ENCODE data around the gene GABPB1.
"Not testable (repeated sequence)": the region's sequence is repeated elsewhere in the genome, so short reads cannot be mapped to it uniquely, and the experiment has no call there.

GABPB1 gene

GRCh38 chr15:50354838-50355618 is at the start of gene GABPB1:
TSS of gene GABPB1 (minus strand) at chr15:50355198. CDS start at chr15:50309798, 45,400 bp downstream.
- DNase-seq: peak; percentile 84 to 92

DNA sequence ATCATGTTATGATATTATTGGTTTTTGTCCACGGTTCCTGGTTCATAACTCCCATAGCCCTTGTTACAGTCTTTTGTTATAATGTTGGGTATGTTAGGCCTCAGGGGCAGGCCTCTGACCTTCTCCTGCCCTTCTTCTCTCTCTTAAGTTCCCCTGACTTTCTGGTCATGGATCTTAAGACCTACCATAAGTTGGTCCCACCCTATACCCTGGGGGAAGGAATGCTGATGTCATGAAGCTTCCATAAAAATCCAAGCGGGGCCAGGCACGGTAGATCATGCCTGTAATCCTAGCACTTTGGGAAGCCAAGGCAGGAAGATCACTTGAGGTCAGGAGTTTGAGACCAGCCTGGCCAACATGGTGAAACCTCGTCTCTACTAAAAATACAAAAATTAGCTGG is 36.6 kb upstream of the GABPB1 start:
- not testable (repeated sequence) for DNase-seq

GRCh38 chr15:50390554-50391264 is 35.7 kb upstream of the GABPB1 start:
- DNase-seq: no peak

- not testable (repeated sequence) for DNase-seq
Measured at GRCh38 chr15:50382408-50382807, 27.4 kb upstream of the GABPB1 start.

DNA sequence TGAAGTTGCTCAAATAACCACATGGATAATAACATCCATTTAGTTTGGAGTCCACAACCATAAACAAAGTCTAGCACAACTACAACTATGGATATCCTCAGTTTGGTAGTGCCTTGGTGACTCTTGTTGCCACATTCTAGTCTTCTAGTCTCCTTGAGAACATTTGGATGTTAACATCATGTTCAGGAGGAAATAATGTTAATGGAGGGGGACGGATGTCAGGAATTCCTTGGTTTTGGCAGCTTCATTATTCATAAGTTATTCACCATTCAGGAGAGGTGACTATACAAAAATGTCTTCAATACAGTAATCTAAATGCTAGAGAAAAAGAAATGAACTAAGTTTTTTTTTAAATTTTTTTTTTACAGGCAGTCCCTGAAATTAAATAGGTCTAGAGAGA is 26.4 kb upstream of the GABPB1 start:
- DNase-seq: no peak

DNA sequence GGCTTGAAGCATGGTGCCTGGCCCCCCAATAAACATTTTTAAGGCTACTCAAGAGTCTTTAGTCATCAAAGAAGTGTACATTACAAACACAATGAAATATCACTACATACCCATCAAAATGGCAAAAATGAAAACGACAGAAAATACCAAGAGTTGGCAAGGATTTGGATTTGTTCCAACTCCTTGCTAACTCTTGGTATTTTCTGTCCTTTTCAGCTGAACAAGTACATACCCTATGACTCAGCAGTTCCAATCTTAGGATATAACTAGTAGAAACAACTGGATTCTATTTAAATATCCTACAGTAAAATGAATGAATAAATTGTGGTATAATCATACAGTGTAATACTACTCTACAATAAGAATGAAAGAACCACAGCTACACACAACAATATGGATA is 25.1 kb upstream of the GABPB1 start:
- no peak for DNase-seq

DNA sequence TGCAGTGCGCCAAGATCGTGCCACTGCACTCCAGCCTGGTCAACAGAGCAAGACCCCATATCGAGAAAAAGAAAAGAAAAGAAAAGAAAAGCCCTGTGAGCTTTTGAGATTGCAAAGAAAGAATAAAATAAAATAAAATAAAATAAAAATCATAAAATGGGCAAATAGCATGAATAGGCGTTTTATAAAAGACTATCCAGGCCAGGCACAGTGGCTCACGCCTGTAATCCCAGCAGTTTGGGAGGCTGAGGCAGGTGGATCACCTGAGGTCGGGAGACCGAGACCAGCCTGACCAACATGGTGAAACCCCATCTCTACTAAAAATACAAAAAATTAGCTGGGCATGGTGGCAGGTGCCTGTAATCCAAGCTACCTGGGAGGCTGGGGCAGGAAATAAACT is 24.4 kb upstream of the GABPB1 start:
- DNase-seq: not testable (repeated sequence)

DNA sequence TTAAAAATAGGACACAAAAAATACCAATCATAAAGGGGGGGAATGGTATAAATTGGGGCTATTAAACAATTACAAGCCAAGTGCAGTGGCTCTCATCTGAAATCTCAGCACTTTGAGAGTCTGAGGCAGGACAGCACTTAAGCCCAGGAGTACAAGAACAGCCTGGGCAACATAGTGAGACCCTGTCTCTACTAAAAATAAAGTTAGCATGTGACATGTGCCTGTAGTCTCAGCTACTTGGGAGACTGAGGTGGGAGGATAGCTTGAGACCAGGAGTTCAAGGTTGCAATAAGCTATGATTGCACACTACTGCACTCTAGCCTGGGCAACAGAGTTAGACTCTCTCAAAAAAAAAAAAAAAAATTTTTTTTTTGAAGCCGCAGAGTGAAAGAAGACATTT is 23.8 kb upstream of the GABPB1 start:
- DNase-seq: no peak

- no peak for DNase-seq
Measured at GRCh38 chr15:50377867-50378751, 23.1 kb upstream of the GABPB1 start.

GRCh38 chr15:50369564-50369963 is 14.6 kb upstream of the GABPB1 start:
- not testable (repeated sequence) for DNase-seq

GRCh38 chr15:50365971-50366370 is 11.0 kb upstream of the GABPB1 start:
- no peak for DNase-seq

DNA sequence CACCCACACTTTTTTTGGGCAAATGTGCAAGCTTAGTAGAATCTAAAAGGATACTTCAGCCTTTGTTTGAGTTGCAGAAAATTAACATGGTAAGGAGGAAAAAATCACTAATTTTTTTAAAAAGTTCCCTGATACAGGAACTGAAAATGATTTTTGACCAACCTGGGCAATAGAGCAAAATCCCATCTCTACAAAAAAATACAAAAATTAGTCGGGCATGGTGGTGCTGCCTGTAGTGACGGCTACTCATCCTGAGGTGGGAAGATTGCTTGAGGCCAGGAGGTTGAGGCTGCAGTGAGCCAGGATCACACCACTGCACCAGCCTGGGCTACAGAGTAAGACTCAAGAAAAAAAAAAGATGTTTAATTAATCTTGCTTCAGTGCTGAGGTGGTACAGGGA is 10.6 kb upstream of the GABPB1 start:
- DNase-seq: no peak

DNA sequence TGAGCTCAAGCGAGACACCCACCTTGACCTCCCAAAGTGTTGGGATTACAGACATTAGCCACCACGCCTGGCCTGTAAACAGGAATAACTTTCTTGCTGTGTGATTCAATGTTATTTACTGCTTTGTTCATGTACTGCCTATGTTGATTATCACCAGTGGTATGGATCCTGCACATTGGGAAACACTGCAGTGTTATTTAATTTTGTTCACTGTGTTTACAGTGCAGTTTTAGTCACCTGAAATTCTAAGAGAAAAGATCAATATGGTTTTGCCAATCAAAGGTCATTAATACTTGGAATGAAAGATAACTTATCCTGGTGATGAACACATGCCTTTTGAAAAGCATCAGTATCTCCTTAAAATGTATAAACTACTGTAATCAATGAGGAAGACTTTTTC is 8.6 kb upstream of the GABPB1 start:
- DNase-seq: no peak

GRCh38 chr15:50361756-50362155 is 6.8 kb upstream of the GABPB1 start:
- DNase-seq: no peak

GRCh38 chr15:50358845-50359244 is 3.8 kb upstream of the GABPB1 start:
- DNase-seq: peak in 1 of 2 experiments; percentile 19

GRCh38 chr15:50355980-50356379 is 982 bp upstream of the GABPB1 start:
- DNase-seq: peak; percentile 18 to 23

DNA sequence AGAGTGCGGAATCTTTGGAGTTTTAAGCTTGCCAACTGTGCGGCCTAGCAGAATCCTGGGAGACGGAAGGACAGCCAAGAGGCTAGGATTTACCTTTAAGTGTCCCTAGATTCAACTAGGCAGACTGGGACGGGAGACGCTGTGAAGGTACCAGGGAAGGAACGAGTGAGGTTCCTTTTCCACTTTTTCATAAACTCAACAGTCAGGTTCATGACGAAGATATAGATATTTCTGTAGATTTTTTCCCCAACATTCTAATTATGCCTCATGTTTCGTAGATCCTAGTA is 564 bp upstream of the GABPB1 start:
- DNase-seq: peak in 1 of 2 experiments; percentile 78

DNA sequence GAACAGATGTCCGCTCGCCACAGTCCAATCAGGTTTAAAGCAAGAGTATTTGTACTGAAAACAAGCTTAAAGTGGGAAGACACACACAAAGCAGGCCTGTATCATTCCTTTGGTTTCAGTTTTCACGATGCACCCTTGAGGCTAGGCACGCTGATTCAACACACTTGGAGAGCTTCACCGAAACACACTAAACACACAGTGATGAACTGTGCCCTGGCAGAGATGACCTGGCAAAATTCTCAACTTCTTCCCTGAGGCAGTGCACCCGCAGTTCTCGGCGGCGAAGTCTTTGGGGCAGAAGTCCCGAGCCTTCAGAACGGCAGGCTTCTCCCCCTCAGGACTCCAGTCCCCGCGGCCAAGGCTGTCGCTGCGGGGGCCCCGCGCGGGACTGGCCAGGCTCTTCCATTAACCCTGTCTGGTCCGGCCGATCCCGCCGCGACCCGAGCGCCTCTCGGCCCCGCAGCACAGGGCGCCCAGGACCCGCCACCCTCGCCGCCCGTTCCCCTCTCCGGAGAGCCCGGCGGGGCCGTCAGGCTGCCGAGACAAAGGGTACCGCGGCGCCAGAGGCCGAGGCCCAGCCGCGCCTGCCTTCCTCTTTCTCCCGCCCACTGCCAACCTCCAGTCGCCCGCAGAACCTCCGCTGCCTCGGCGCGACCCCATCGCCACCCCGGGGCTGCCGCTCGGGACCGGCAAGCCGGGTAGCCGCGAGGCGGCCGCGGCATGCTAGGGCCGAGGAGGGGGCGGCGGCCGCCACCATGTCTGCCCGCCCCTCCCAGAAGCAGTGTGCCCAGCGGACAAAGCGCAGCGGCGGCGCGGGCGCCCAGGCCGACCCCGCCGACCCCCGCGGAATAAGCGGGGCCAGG is 792 bp downstream of the GABPB1 start:
- peak; percentile 31 to 63 for DNase-seq

GRCh38 chr15:50353251-50353974 is 1.6 kb downstream of the GABPB1 start:
- DNase-seq: peak in 1 of 2 experiments; percentile 24

GRCh38 chr15:50350621-50351020 is 4.4 kb downstream of the GABPB1 start:
- DNase-seq: no peak

DNA sequence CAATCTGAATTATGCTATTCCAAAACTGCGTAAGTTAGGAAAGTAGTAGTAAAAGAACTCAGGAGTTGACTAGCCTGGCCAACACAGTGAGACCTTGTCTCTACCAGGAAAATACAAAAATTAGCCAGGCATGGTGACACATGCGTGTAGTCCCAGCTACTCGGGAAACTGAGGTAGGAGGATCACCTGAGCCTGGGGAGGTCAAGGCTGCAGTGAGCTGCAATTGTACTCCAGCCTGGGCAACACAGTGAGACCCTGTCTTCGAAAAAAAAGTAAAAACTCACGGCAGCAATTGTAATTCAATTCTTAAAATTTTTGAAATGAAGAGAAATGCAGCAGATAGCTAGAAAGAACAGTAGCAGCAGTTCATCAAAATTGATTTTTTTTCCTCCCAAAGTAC is 9.7 kb downstream of the GABPB1 start:
- no peak for DNase-seq

DNA sequence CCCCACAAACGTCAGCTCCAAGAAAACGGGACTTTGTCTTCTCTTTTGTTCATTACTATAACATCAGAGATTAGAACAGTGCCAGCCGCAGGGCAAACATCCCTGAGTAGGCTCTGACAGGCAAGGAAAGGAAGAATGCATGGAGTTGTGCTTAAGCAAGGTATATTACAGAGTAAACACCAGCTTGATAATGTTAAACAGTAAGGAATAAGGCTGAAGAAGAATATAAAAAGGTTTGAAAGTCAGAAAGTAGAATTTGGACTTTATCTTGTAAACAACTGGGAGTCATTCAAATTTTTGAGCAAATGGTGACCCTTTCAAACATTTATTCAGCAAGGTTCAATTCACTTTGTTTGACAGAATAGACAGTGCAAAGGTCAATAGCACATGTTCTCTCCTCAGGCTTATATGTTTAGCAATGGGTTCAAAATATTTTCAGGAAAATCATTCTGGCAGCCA is 11.0 kb downstream of the GABPB1 start:
- no peak for DNase-seq

Measured in NCI-H526 (cell line).